OCI-LY1 (cell line): Measurements from ENCODE around the gene SLC19A1.

Experiments used
- H2AFZ ChIP-seq: fragments of 200-600 bp; sonication (generic), shearing (Covaris generic); 2 replicates; pipeline ENCODE4 v1.6.0; 2014; ENCODE audit warnings: antibody characterized with exemption, mild to moderate bottlenecking, low read length
- H3F3A ChIP-seq: fragments of 200-600 bp; sonication (generic), shearing (Covaris generic); 2 replicates; pipeline ENCODE4 v1.6.0; 2014; ENCODE audit warnings: mild to moderate bottlenecking, antibody characterized with exemption, low read length, moderate library complexity; ENCODE audit not compliant: insufficient read depth
- H3K27ac ChIP-seq: fragments of 200-600 bp; sonication (generic); 2 replicates; pipeline ENCODE4 v1.5.1; 2014; ENCODE audit warnings: low read length, mixed run types, mild to moderate bottlenecking, low read depth; ENCODE audit not compliant: poor library complexity, severe bottlenecking
- H3K27me3 ChIP-seq: fragments of 200-600 bp; sonication (generic); 2 replicates; pipeline ENCODE4 v1.6.0; 2014; ENCODE audit warnings: antibody characterized with exemption, mild to moderate bottlenecking, low read length, moderate library complexity; ENCODE audit not compliant: insufficient read depth
- H3K36me3 ChIP-seq: fragments of 200-600 bp; sonication (generic); 2 replicates; pipeline ENCODE4 v1.6.1; 2014; ENCODE audit warnings: mild to moderate bottlenecking, antibody characterized with exemption, low read length, moderate library complexity, mixed read lengths; ENCODE audit not compliant: insufficient read depth
- H3K4me1 ChIP-seq: fragments of 200-600 bp; sonication (generic); 2 replicates; pipeline ENCODE4 v1.5.1; 2014; ENCODE audit warnings: mild to moderate bottlenecking, low read length, moderate library complexity; ENCODE audit not compliant: insufficient read depth, severe bottlenecking
- H3K4me2 ChIP-seq: fragments of 200-600 bp; sonication (generic), shearing (Covaris generic); 2 replicates; pipeline ENCODE4 v1.6.1; 2014; ENCODE audit warnings: low read length
- H3K4me3 ChIP-seq: fragments of 200-600 bp; sonication (generic); 2 replicates; pipeline ENCODE4 v1.5.1; 2014; ENCODE audit warnings: low read length, low read depth, mild to moderate bottlenecking, mixed read lengths; ENCODE audit not compliant: poor library complexity, severe bottlenecking
- H3K79me2 ChIP-seq: fragments of 200-600 bp; shearing (Covaris generic); 2 replicates; pipeline ENCODE4 v1.6.1; 2016; ENCODE audit warnings: mixed run types, low read length, mixed read lengths; ENCODE audit not compliant: insufficient read depth
- H3K9ac ChIP-seq: fragments of 200-600 bp; sonication (generic), shearing (Covaris generic); 2 replicates; pipeline ENCODE4 v1.6.1; 2014; ENCODE audit warnings: mild to moderate bottlenecking, low read length, mixed read lengths
- H3K9me2 ChIP-seq: fragments of 200-600 bp; sonication (generic), shearing (Covaris generic); 2 replicates; pipeline ENCODE4 v1.6.1; 2014; ENCODE audit warnings: low read depth, mild to moderate bottlenecking, low read length, mixed read lengths
- H3K9me3 ChIP-seq: fragments of 200-600 bp; shearing (Covaris generic); 2 replicates; pipeline ENCODE4 v1.6.1; 2014; ENCODE audit warnings: low read length, mixed read lengths
- H4K20me1 ChIP-seq: fragments of 200-600 bp; sonication (generic), shearing (Covaris generic); 2 replicates; pipeline ENCODE4 v1.6.0; 2016; ENCODE audit warnings: mild to moderate bottlenecking, low read length; ENCODE audit not compliant: insufficient read depth
- EZH2 ChIP-seq: fragments of 200-600 bp; sonication (generic), shearing (Covaris generic); IDR thresholded peaks from 2 replicates; pipeline ENCODE4 v1.8.0; 2017; ENCODE audit warnings: borderline replicate concordance, mixed run types, mild to moderate bottlenecking, antibody characterized with exemption, low read length, moderate library complexity, mixed read lengths
- TF ChIP-seq, protein P1 (sequence below): fragments of 200-600 bp; sonication (generic), shearing (Covaris generic); IDR thresholded peaks from 2 replicates; pipeline ENCODE4 v1.5.1; 2017; ENCODE audit warnings: mild to moderate bottlenecking, antibody characterized with exemption, low read length, moderate library complexity, mixed read lengths

Gene SLC19A1

DNA sequence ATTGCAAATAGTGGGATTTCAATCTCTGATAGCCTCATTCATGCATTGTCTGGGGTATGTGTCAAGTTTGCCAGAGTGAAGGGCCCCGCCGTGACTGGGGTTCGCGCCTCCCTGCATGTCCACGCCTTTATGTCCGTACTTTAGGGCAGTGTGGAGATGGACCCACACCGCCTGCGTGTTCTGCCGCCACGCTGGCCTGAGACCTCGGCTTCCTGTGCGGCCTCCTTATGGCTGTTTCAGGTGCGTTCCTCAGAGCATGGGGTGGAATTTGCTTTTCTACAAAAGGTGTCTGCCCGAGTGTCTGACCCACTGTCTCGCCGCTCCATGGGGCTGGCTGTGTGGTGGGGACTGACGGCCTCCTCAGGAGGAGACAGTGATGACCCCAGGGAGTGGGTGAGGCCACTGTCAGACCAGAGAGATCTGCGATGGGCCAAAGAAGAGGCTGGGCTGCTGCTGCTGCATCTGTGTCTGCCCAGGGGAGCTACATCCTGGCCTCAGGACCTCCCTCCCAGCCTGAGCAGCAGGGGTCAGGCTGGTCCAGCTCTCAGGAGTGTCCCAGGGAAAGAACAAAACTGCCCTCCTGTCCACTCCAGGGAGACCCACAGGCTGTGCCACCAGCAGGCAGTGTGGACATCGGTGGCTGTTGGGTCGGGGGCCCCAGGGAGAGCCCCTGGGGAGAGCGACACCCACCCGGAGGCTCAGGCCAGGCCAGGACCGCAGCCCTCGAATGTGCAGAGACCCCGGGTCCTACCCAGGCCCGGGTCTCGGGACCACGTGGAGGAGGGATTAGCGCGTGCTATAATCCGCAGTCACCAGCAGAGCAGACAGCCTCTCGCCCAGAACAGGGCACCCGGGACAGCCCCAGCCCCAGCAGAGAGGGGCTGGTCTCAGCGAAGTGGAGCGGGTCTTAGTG is 9.8 kb upstream of the SLC19A1 start:
- TF ChIP-seq, protein P1, sequence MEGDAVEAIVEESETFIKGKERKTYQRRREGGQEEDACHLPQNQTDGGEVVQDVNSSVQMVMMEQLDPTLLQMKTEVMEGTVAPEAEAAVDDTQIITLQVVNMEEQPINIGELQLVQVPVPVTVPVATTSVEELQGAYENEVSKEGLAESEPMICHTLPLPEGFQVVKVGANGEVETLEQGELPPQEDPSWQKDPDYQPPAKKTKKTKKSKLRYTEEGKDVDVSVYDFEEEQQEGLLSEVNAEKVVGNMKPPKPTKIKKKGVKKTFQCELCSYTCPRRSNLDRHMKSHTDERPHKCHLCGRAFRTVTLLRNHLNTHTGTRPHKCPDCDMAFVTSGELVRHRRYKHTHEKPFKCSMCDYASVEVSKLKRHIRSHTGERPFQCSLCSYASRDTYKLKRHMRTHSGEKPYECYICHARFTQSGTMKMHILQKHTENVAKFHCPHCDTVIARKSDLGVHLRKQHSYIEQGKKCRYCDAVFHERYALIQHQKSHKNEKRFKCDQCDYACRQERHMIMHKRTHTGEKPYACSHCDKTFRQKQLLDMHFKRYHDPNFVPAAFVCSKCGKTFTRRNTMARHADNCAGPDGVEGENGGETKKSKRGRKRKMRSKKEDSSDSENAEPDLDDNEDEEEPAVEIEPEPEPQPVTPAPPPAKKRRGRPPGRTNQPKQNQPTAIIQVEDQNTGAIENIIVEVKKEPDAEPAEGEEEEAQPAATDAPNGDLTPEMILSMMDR = no peak
- no peak for TF ChIP-seq EZH2
- Histone ChIP-seq H2AFZ (no peak overlapping the region), H3K9me3 (no peaks in the 10 kb centered on the region), H3K9me2 (no peaks in the 10 kb centered on the region), H3K27me3 (no peaks in the 10 kb centered on the region), H3F3A (no peaks in the 10 kb centered on the region), H3K27ac (no peak overlapping the region), H4K20me1 (no peaks in the 10 kb centered on the region), H3K9ac (no peak overlapping the region), H3K79me2 (no peaks in the 10 kb centered on the region), H3K4me3 (no peak overlapping the region), H3K4me2 (no peak overlapping the region), H3K4me1 (peaks cover 4% of the 10 kb centered on the region), H3K36me3 (no peaks in the 10 kb centered on the region)

DNA sequence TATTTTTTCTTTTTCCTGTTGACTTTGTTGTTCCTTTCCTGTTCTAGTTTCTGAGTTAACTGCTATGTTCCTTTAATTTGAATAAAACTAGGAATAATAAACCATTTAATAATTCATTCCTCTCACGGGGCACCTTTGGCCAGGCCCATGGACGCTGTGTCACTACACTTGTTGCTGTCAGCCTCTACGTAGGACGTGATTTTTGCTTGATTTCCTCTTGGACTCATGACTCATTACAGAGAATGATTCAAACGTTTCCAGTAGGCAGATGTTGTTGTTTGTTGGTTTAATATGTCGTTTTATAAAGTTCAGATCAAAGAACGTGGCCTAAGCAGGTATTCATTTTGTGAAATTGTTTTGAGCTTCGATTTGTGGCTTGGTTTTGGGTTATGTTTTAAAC is 9.1 kb upstream of the SLC19A1 start:
- TF ChIP-seq, protein P1 = no peak
- no peak for TF ChIP-seq EZH2
- no peak overlapping the region for H3K4me2 ChIP-seq
- H4K20me1 ChIP-seq = no peaks in the 10 kb centered on the region
- H3K4me1 ChIP-seq = peaks cover 4% of the 10 kb centered on the region
- no peak overlapping the region for H2AFZ ChIP-seq
- no peaks in the 10 kb centered on the region for H3K36me3 ChIP-seq
- no peaks in the 10 kb centered on the region for H3K27me3 ChIP-seq
- H3K79me2 ChIP-seq = no peaks in the 10 kb centered on the region
- H3K4me3 ChIP-seq = no peak overlapping the region
- no peaks in the 10 kb centered on the region for H3K9me3 ChIP-seq
- H3K9me2 ChIP-seq = no peaks in the 10 kb centered on the region
- H3K27ac ChIP-seq = no peak overlapping the region
- no peak overlapping the region for H3K9ac ChIP-seq
- H3F3A ChIP-seq = no peaks in the 10 kb centered on the region

DNA sequence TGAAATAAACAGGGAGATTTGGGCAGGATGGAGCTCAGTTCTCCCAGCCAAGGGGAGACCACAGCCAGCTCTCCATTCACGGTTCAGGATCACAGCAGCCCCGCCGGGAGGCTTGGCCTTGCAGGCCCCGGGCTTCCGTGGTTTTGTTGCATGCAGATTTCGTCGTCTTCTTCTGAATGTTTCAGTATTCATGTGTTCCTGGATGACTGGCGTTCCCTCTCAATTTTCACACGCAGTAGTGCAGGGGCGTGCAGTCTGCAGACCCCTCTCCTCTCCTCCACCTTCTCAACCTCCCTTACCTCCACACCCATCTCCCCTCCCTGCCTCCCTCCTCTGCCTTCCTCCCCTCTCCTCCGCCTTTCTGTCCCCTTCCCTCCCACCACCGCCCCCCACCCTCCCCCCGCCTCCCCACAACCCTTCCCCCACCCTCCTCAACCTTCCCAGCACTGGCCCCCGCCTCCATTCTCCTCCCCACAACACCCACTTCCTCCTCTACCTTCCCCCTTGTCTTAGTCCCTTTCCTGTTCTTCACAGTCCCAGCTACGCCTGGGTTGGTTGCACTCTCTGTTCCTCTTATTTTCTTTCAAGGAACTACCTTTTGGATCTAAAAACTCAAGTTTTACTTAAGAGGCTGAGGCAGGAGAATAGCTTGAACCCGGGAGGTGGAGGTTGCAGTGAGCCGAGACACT is 8.4 kb upstream of the SLC19A1 start:
- Histone ChIP-seq H3K4me2 (no peak overlapping the region), H3K27me3 (no peaks in the 10 kb centered on the region), H3K36me3 (no peaks in the 10 kb centered on the region), H3K9ac (no peak overlapping the region), H3K4me1 (peaks cover 4% of the 10 kb centered on the region), H4K20me1 (no peaks in the 10 kb centered on the region), H3K79me2 (no peaks in the 10 kb centered on the region), H3K9me2 (no peaks in the 10 kb centered on the region), H3K9me3 (no peaks in the 10 kb centered on the region), H3K27ac (no peak overlapping the region), H2AFZ (no peak overlapping the region), H3F3A (no peaks in the 10 kb centered on the region), H3K4me3 (no peak overlapping the region)
- TF ChIP-seq, protein P1 = no peak
- no peak for TF ChIP-seq EZH2
